ENCODE data around the gene SAMD4B. TPM values are rescaled to one million over a fixed set of nuclear protein-coding genes. Genes with fewer than 3 reads are reported as not detected.

Gene SAMD4B
- total and polyA plus RNA-seq, 8 donors, result 49.9 to 136 (median 66.2) TPM

DNA sequence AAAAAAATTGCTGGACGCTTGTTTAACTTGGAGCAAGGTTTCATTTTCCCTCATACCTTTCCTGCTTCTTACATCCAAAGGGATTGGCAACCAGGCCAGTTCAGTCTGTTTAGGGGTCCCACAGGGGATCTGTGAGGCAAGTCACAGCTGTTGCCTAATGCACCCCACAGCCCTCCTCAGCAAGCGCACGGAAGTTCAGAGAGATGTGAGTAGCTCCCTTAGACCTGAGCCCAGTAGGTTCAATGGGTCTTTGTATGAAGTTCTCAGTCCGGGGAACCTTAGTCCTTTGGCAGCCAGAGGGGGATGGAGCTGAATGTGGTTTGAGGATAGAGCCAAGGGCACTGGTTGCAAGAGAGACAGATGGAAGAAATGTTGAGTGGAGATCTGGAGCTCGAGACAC is 13.0 kb downstream of the SAMD4B start:
- Histone ChIP-seq H3K36me3 (peaks cover 75 to 100% (median 98%) of the 10 kb centered on the region in 4 donors), H3K27me3 (no peaks in the 10 kb centered on the region), H3K4me3 (no peak overlapping the region), H3K9me3 (no peaks in the 10 kb centered on the region), H3K4me1 (peaks cover 0 to 19% (median 3%) of the 10 kb centered on the region in 4 donors), H3K27ac (no peak overlapping the region)
- no peak for TF ChIP-seq EP300 (IDR thresholded peaks at IDR 0.05)
- TF ChIP-seq POLR2A (IDR thresholded peaks at IDR 0.05), result no peak
- no peak for TF ChIP-seq POLR2AphosphoS5 (IDR thresholded peaks at IDR 0.05)
- TF ChIP-seq, protein P1, sequence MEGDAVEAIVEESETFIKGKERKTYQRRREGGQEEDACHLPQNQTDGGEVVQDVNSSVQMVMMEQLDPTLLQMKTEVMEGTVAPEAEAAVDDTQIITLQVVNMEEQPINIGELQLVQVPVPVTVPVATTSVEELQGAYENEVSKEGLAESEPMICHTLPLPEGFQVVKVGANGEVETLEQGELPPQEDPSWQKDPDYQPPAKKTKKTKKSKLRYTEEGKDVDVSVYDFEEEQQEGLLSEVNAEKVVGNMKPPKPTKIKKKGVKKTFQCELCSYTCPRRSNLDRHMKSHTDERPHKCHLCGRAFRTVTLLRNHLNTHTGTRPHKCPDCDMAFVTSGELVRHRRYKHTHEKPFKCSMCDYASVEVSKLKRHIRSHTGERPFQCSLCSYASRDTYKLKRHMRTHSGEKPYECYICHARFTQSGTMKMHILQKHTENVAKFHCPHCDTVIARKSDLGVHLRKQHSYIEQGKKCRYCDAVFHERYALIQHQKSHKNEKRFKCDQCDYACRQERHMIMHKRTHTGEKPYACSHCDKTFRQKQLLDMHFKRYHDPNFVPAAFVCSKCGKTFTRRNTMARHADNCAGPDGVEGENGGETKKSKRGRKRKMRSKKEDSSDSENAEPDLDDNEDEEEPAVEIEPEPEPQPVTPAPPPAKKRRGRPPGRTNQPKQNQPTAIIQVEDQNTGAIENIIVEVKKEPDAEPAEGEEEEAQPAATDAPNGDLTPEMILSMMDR (IDR thresholded peaks at IDR 0.05), result no peak
- intact Hi-C loops (cut with DNase I; ENCODE audit: low total_unique reads), result no loop called here
- WGBS, 5 donors, result 89 to 94% (median 92%) methylated on average over 5 of the region's 5 CpGs
- DNase-seq, result no peak

DNA sequence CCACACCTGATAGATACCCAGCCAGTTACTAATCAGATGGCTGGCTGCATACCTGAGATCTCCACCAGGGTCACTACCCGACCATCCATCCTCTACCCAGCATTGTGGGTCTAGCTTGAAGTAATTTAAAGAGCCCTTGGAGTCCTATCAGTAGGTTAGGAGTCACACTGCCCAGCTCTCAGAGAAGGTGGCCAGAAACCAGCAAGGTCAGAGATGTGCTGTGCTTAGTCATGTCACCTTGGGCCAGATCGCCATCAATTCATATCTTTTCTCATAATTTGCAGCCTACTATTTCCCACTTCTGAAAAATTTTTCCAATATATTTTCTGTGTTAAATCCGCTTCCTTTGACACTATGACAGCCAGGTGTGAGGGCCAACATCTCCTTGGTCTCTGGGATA is 13.9 kb downstream of the SAMD4B start:
- H3K4me1 ChIP-seq, result peaks cover 0 to 15% (median 3%) of the 10 kb centered on the region in 4 donors
- TF ChIP-seq EP300 (IDR thresholded peaks at IDR 0.05) (no peak), POLR2AphosphoS5 (IDR thresholded peaks at IDR 0.05) (no peak), POLR2A (IDR thresholded peaks at IDR 0.05) (no peak)
- TF ChIP-seq, protein P1 (IDR thresholded peaks at IDR 0.05), result no peak
- intact Hi-C loops (cut with DNase I; ENCODE audit: low total_unique reads), result no loop called here
- no peak overlapping the region for H3K27ac ChIP-seq
- 69 to 96% (median 87%) methylated on average over 3 of the region's 3 CpGs for WGBS, 5 donors
- DNase-seq, result no peak
- H3K27me3 ChIP-seq, result no peaks in the 10 kb centered on the region
- H3K36me3 ChIP-seq, result peaks cover 80 to 100% (median 98%) of the 10 kb centered on the region in 4 donors
- no peaks in the 10 kb centered on the region for H3K9me3 ChIP-seq
- no peak overlapping the region for H3K4me3 ChIP-seq

DNA sequence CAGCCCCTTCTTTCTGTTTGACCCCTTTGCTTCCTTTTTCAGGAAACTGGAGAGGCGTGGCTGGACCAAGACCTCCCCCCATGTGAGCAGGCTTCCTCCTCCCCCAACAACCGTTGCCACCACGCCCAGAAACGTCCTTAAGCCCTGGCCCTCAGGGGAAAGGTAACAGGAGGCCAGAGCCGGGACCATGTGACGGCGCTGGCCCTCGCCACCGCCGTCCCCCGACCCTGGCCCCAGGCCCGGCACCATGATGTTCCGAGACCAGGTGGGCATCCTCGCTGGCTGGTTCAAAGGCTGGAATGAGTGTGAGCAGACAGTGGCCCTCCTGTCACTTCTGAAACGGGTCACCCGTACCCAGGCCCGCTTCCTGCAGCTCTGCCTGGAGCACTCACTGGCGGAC is 14.4 kb downstream of the SAMD4B start:
- intact Hi-C loops (cut with DNase I; ENCODE audit: low total_unique reads), result no loop called here
- Histone ChIP-seq H3K4me1 (peaks cover 0 to 9% (median 0%) of the 10 kb centered on the region in 4 donors), H3K9me3 (no peaks in the 10 kb centered on the region), H3K27me3 (no peaks in the 10 kb centered on the region), H3K27ac (no peak overlapping the region), H3K36me3 (peaks cover 81 to 100% (median 99%) of the 10 kb centered on the region in 4 donors), H3K4me3 (no peak overlapping the region)
- TF ChIP-seq POLR2AphosphoS5 (IDR thresholded peaks at IDR 0.05) (no peak), EP300 (IDR thresholded peaks at IDR 0.05) (no peak), POLR2A (IDR thresholded peaks at IDR 0.05) (no peak)
- TF ChIP-seq, protein P1 (IDR thresholded peaks at IDR 0.05), result no peak
- 79 to 90% (median 89%) methylated on average over 12 to 18 of the region's 18 CpGs for WGBS, 5 donors
- DNase-seq, result no peak

DNA sequence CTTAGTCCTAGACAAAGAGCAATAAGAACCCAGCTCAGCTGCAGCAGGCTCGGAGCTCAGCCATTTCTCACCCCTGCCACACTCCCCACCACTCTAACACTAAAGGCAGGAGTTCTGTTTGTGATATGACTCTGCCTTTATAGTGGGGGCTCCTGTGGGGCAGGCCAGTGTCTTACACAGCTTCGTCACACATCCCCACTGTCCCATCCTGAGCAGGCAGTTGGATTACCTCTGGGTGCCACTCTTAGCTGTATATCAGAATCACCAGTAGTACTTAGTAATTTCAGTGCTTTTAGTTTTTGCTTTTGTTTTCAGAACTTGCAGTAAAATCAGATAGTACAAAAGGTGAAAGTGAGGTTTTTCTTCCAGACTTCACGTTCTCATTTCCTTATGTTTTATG is 16.8 kb downstream of the SAMD4B start:
- Histone ChIP-seq H3K27ac (no peak overlapping the region), H3K36me3 (peaks cover 72 to 100% (median 100%) of the 10 kb centered on the region in 4 donors), H3K4me3 (no peak overlapping the region), H3K27me3 (no peaks in the 10 kb centered on the region), H3K4me1 (peaks cover 12 to 22% (median 18%) of the 10 kb centered on the region in 4 donors), H3K9me3 (no peaks in the 10 kb centered on the region)
- no peak for DNase-seq
- intact Hi-C loops (cut with DNase I; ENCODE audit: low total_unique reads), result no loop called here
- 85 to 95% (median 91%) methylated on average over 3 of the region's 3 CpGs for WGBS, 5 donors
- TF ChIP-seq POLR2AphosphoS5 (IDR thresholded peaks at IDR 0.05), result no peak
- TF ChIP-seq EP300 (IDR thresholded peaks at IDR 0.05), result no peak
- TF ChIP-seq, protein P1 (IDR thresholded peaks at IDR 0.05), result no peak
- TF ChIP-seq POLR2A (IDR thresholded peaks at IDR 0.05), result no peak

Measured in stomach (tissue), 9 donors.